Kidney epithelial cell (primary cell): ENCODE measurements around the gene SMIM22. TPM values are rescaled to one million over a fixed set of nuclear protein-coding genes. Genes with fewer than 3 reads are reported as not detected.

ENCODE experiments used
- DNase-seq: peaks from one replicate; pipeline ENCODE4 v3.0.0-alpha.2; 2010; ENCODE audit warnings: low read depth
- H3K27me3 ChIP-seq: 2 replicates; pipeline ENCODE4 v1.6.0; 2011; ENCODE audit warnings: low read length; ENCODE audit not compliant: control insufficient read depth, insufficient read depth
- H3K36me3 ChIP-seq: 2 replicates; pipeline ENCODE4 v1.5.1; 2011; ENCODE audit warnings: low read length; ENCODE audit not compliant: control insufficient read depth, insufficient read depth
- H3K4me3 ChIP-seq: 2 replicates; pipeline ENCODE4 v1.5.1; 2011; ENCODE audit warnings: low read depth, mild to moderate bottlenecking, control low read depth, low read length
- CTCF ChIP-seq: IDR thresholded peaks from 2 replicates; pipeline ENCODE4 v1.5.1; 2011; ENCODE audit warnings: mild to moderate bottlenecking, moderate library complexity, low read length, control low read depth, inconsistent platforms; ENCODE audit not compliant: insufficient read depth, poor library complexity, severe bottlenecking
- total RNA-seq: library from RNA; depleted of rRNA; stranded (reverse); fragments of >200 nt; gene quantifications from 2 replicates; pipeline ENCODE4 v1.2.3, GENCODE V29; 2015

SMIM22 gene
- 37.0 TPM in 1 of 2 replicates, not detected in the other for total RNA-seq

GRCh38 chr16:4795181-4795827, at the start of gene SMIM22:
Gene SMIM22, plus strand, starts transcription at chr16:4795369. Its CDS starts 366 bp downstream, at chr16:4795735.
- DNase-seq = no peak
- no peak for TF ChIP-seq CTCF
- Histone ChIP-seq H3K36me3 (no peaks in the 10 kb centered on the region), H3K27me3 (no peaks in the 10 kb centered on the region), H3K4me3 (no peak within 1 kb of the TSS)

- DNase-seq = no peak
- Histone ChIP-seq H3K4me3 (no peak overlapping the region), H3K36me3 (peaks cover 1% of the 10 kb centered on the region), H3K27me3 (peaks cover 3% of the 10 kb centered on the region)
- no peak for TF ChIP-seq CTCF
Observed at GRCh38 chr16:4746215-4746614, 49.0 kb upstream of the SMIM22 start.

GRCh38 chr16:4746991-4747574, 48.1 kb upstream of the SMIM22 start:
- peaks cover 3% of the 10 kb centered on the region for H3K27me3 ChIP-seq
- H3K36me3 ChIP-seq = peaks cover 1% of the 10 kb centered on the region
- H3K4me3 ChIP-seq = no peak overlapping the region
- TF ChIP-seq CTCF = no peak
- no peak for DNase-seq

GRCh38 chr16:4747906-4748681, 47.1 kb upstream of the SMIM22 start:
- no peak for DNase-seq
- TF ChIP-seq CTCF = no peak
- Histone ChIP-seq H3K27me3 (peaks cover 3% of the 10 kb centered on the region), H3K36me3 (peaks cover 1% of the 10 kb centered on the region), H3K4me3 (no peak overlapping the region)

- H3K4me3 ChIP-seq = no peak overlapping the region
- TF ChIP-seq CTCF = no peak
- no peaks in the 10 kb centered on the region for H3K27me3 ChIP-seq
- DNase-seq = no peak
- peaks cover 1% of the 10 kb centered on the region for H3K36me3 ChIP-seq
Observed at GRCh38 chr16:4748682-4749411, 46.3 kb upstream of the SMIM22 start.
